Upper lobe of left lung (tissue), 6 donors: ENCODE results near the gene PRXL2A. TPM values are rescaled to one million over a fixed set of nuclear protein-coding genes. Genes with fewer than 3 reads are reported as not detected.

ENCODE experiments used
- ATAC-seq, 2 donors: fragments of 200-7000 bp; cut with Tn5 transposase; one replicate each; pipeline ENCODE4 v1.9.1; 2022; ENCODE audit warnings: mild to moderate bottlenecking in 2 of 2, moderate library complexity in 2 of 2; ENCODE audit not compliant: low FRiP score in 2 of 2
- DNase-seq, 2 donors: peaks; one replicate each; pipeline ENCODE4 v3.0.0-alpha.2; 2019 to 2020
- H3K27ac ChIP-seq, 4 donors: fragments of 200-600 bp; sonication (generic); one replicate each; pipeline ENCODE4 v1.5.1; 2016 to 2019
- H3K27me3 ChIP-seq, 4 donors: fragments of 200-600 bp; sonication (generic); one replicate each; pipeline ENCODE4 v1.5.1; 2017 to 2019
- H3K36me3 ChIP-seq, 4 donors: fragments of 200-600 bp; sonication (generic); one replicate each; pipeline ENCODE4 v1.5.1; 2016 to 2019
- H3K4me1 ChIP-seq, 4 donors: fragments of 200-600 bp; sonication (generic); one replicate each; pipeline ENCODE4 v1.5.1; 2018 to 2019
- H3K4me3 ChIP-seq, 4 donors: fragments of 200-600 bp; sonication (generic); one replicate each; pipeline ENCODE4 v1.5.1; 2017 to 2019; ENCODE audit warnings: mild to moderate bottlenecking in 2 of 4, moderate library complexity in 1 of 4
- H3K9me3 ChIP-seq, 4 donors: fragments of 200-600 bp; sonication (generic); one replicate each; pipeline ENCODE4 v1.5.1; 2018 to 2019
- CTCF ChIP-seq, 6 experiments: fragments of 450-650 bp in 4 of 6; fragments of 200-600 bp in 2 of 6; sonication (generic) in 2 of 6; IDR thresholded peaks; one replicate each; pipeline ENCODE4 v1.5.1; 2016 to 2019; ENCODE audit warnings: antibody characterized with exemption in 6 of 6
- EP300 ChIP-seq, 4 donors: sonication (generic); formaldehyde crosslinking; IDR thresholded peaks; one replicate each; pipeline ENCODE4 v1.5.1; 2017; ENCODE audit warnings: antibody characterized with exemption in 4 of 4, control low read depth in 2 of 4
- POLR2A ChIP-seq, 4 donors: fragments of 450-650 bp; IDR thresholded peaks; one replicate each; pipeline ENCODE4 v1.5.1; 2016 to 2017; ENCODE audit warnings: antibody characterized with exemption in 4 of 4, mild to moderate bottlenecking in 2 of 4
- POLR2AphosphoS5 ChIP-seq, 2 donors: sonication (generic); formaldehyde crosslinking; IDR thresholded peaks; one replicate each; pipeline ENCODE4 v1.5.1; 2017; ENCODE audit warnings: antibody characterized with exemption in 2 of 2
- WGBS, 2 donors: methylation state at CpG; one replicate each; pipeline ENCODE4 v1.1.5; 2017 to 2018; 5-methylcytosine and 5-hydroxymethylcytosine counted together
- total RNA-seq, 6 donors: library from RNA; depleted of rRNA in 4 of 6; stranded (reverse); fragments of >200 nt in 4 of 6; gene quantifications; one replicate each; pipeline versions ENCODE4 v1.1.0 to v1.2.1, GENCODE V29; 2016 to 2021
- donor health status: DM: no; HTN: no; CAD: no; lungs with moderate emphysema.
- donor health status: DM: no; HTN: yes; CAD: no; lungs with severe emphysema.

Gene PRXL2A
- total RNA-seq, 6 donors from 2014 or later, result 19.9 to 46.0 (median 33.2) TPM

GRCh38 chr10:80441831-80442230, 33.5 kb downstream of the PRXL2A start:
- TF ChIP-seq CTCF (IDR thresholded peaks at IDR 0.05) (no peak), POLR2AphosphoS5 (IDR thresholded peaks at IDR 0.05) (no peak), EP300 (IDR thresholded peaks at IDR 0.05) (no peak), POLR2A (IDR thresholded peaks at IDR 0.05) (no peak)
- DNase-seq, result no peak
- 91 to 92% methylated on average over 8 of the region's 8 CpGs for WGBS, 2 donors
- no peak overlapping the region for H3K27ac ChIP-seq
- H3K9me3 ChIP-seq, result no peaks in the 10 kb centered on the region
- no peaks in the 10 kb centered on the region for H3K27me3 ChIP-seq
- H3K4me1 ChIP-seq, result peaks cover 0 to 20% (median 17%) of the 10 kb centered on the region in 4 donors
- no peaks in the 10 kb centered on the region for H3K36me3 ChIP-seq
- H3K4me3 ChIP-seq, result no peak overlapping the region
- ATAC-seq, result no peak

GRCh38 chr10:80442879-80443278, 34.5 kb downstream of the PRXL2A start:
- Histone ChIP-seq H3K4me1 (peaks cover 0 to 24% (median 17%) of the 10 kb centered on the region in 4 donors), H3K27me3 (no peaks in the 10 kb centered on the region), H3K27ac (peak overlapping the region in 1 of 4 donors; percentile 32), H3K9me3 (no peaks in the 10 kb centered on the region), H3K4me3 (no peak overlapping the region), H3K36me3 (no peaks in the 10 kb centered on the region)
- 51 to 65% methylated on average over 3 of the region's 3 CpGs for WGBS, 2 donors
- ATAC-seq, result no peak
- TF ChIP-seq CTCF (IDR thresholded peaks at IDR 0.05), result no peak
- TF ChIP-seq POLR2A (IDR thresholded peaks at IDR 0.05), result no peak
- TF ChIP-seq POLR2AphosphoS5 (IDR thresholded peaks at IDR 0.05), result no peak
- TF ChIP-seq EP300 (IDR thresholded peaks at IDR 0.05), result no peak
- DNase-seq, result no peak

- Histone ChIP-seq H3K27ac (peak overlapping the region in 2 of 4 donors; percentile 32 to 59), H3K4me1 (peaks cover 2 to 26% (median 19%) of the 10 kb centered on the region in 4 donors), H3K27me3 (no peaks in the 10 kb centered on the region), H3K36me3 (no peaks in the 10 kb centered on the region), H3K4me3 (no peak overlapping the region), H3K9me3 (no peaks in the 10 kb centered on the region)
- WGBS, 2 donors, result 36 to 65% methylated on average over 3 to 6 of the region's 6 CpGs
- no peak for TF ChIP-seq POLR2A (IDR thresholded peaks at IDR 0.05)
- TF ChIP-seq CTCF (IDR thresholded peaks at IDR 0.05), result peak in 4 of 6 experiments; percentile 19 to 40 (median 30)
- ATAC-seq, result peak; percentile 59 to 63
- DNase-seq, result no peak
Measured at GRCh38 chr10:80443531-80443974, 35.2 kb downstream of the PRXL2A start.

GRCh38 chr10:80444124-80444523, 35.8 kb downstream of the PRXL2A start:
- Histone ChIP-seq H3K27me3 (no peaks in the 10 kb centered on the region), H3K9me3 (no peaks in the 10 kb centered on the region), H3K36me3 (no peaks in the 10 kb centered on the region), H3K27ac (peak overlapping the region in 2 of 4 donors; percentile 48 to 59), H3K4me3 (no peak overlapping the region), H3K4me1 (peaks cover 8 to 30% (median 22%) of the 10 kb centered on the region in 4 donors)
- 47 to 86% methylated on average over 2 of the region's 2 CpGs for WGBS, 2 donors
- no peak for ATAC-seq
- no peak for DNase-seq
- TF ChIP-seq POLR2A (IDR thresholded peaks at IDR 0.05) (no peak), CTCF (IDR thresholded peaks at IDR 0.05) (no peak), POLR2AphosphoS5 (IDR thresholded peaks at IDR 0.05) (no peak), EP300 (IDR thresholded peaks at IDR 0.05) (no peak)

GRCh38 chr10:80444646-80445319, 36.4 kb downstream of the PRXL2A start:
- DNase-seq (peak in 1 of 2 donors; percentile 71), ATAC-seq (peak; percentile 90 to 93)
- Histone ChIP-seq H3K4me3 (no peak overlapping the region), H3K36me3 (no peaks in the 10 kb centered on the region), H3K27me3 (no peaks in the 10 kb centered on the region), H3K27ac (peak overlapping the region in 2 of 4 donors; percentile 58 to 59), H3K4me1 (peaks cover 15 to 33% (median 26%) of the 10 kb centered on the region in 4 donors), H3K9me3 (no peaks in the 10 kb centered on the region)
- no peak for TF ChIP-seq POLR2AphosphoS5 (IDR thresholded peaks at IDR 0.05)
- peak in 5 of 6 experiments; percentile 39 to 94 (median 63) for TF ChIP-seq CTCF (IDR thresholded peaks at IDR 0.05)
- WGBS, 2 donors, result 19 to 21% methylated on average over 11 of the region's 11 CpGs
